Skeletal muscle tissue (tissue), 4 donors: ENCODE measurements around the gene PLCB1. TPM values are rescaled to one million over a fixed set of nuclear protein-coding genes. Genes with fewer than 3 reads are reported as not detected.

ENCODE experiments used
- H3K27ac ChIP-seq: one replicate; pipeline ENCODE4 v1.7.0; 2013; ENCODE audit warnings: mild to moderate bottlenecking, low read depth, low read length, inconsistent platforms
- H3K27me3 ChIP-seq, 3 donors: one replicate each; pipeline ENCODE4 v1.7.0; 2013; ENCODE audit warnings: low read length in 3 of 3; ENCODE audit not compliant: control insufficient read depth in 3 of 3, insufficient read depth in 3 of 3
- H3K36me3 ChIP-seq, 3 donors: one replicate each; pipeline ENCODE4 v1.7.0; 2013; ENCODE audit warnings: low read length in 3 of 3; ENCODE audit not compliant: control insufficient read depth in 3 of 3, insufficient read depth in 3 of 3
- H3K4me1 ChIP-seq, 3 donors: one replicate each; pipeline ENCODE4 v1.7.0; 2013; ENCODE audit warnings: low read length in 3 of 3, mild to moderate bottlenecking in 3 of 3; ENCODE audit not compliant: control insufficient read depth in 3 of 3, insufficient read depth in 3 of 3
- H3K4me3 ChIP-seq, 3 donors: one replicate each; pipeline ENCODE4 v1.7.0; 2013; ENCODE audit warnings: low read length in 3 of 3
- H3K9ac ChIP-seq, 3 donors: one replicate each; pipeline ENCODE4 v1.7.0; 2013; ENCODE audit warnings: low read length in 3 of 3, mild to moderate bottlenecking in 3 of 3, moderate library complexity in 2 of 3, low read depth in 1 of 3
- H3K9me3 ChIP-seq, 3 donors: one replicate each; pipeline ENCODE4 v1.7.0; 2013; ENCODE audit warnings: low read length in 3 of 3; ENCODE audit not compliant: control insufficient read depth in 3 of 3
- total RNA-seq: library from RNA; depleted of rRNA; stranded (reverse); fragments of >200 nt; gene quantifications from one replicate; pipeline ENCODE4 v1.2.3, GENCODE V29; 2014
- donor health status: Osteomylitis.

The PLCB1 gene
- total RNA-seq, 1 donor from 2014 or later, result 13.0 TPM

- H3K27me3 ChIP-seq, result no peaks in the 10 kb centered on the region
- no peak overlapping the region for H3K4me3 ChIP-seq
- no peaks in the 10 kb centered on the region for H3K9me3 ChIP-seq
- H3K36me3 ChIP-seq, result peaks cover 0 to 6% (median 0%) of the 10 kb centered on the region in 3 donors
- H3K4me1 ChIP-seq, result no peaks in the 10 kb centered on the region
- H3K9ac ChIP-seq, result no peak overlapping the region
- no peak overlapping the region for H3K27ac ChIP-seq
Observed at GRCh38 chr20:8726460-8726859, 594.4 kb downstream of the PLCB1 start.

GRCh38 chr20:8735014-8735413 lies 602.9 kb downstream of the PLCB1 start:
- Histone ChIP-seq H3K9ac (no peak overlapping the region), H3K36me3 (peaks cover 0 to 3% (median under 1%) of the 10 kb centered on the region in 3 donors), H3K4me1 (no peaks in the 10 kb centered on the region)

DNA sequence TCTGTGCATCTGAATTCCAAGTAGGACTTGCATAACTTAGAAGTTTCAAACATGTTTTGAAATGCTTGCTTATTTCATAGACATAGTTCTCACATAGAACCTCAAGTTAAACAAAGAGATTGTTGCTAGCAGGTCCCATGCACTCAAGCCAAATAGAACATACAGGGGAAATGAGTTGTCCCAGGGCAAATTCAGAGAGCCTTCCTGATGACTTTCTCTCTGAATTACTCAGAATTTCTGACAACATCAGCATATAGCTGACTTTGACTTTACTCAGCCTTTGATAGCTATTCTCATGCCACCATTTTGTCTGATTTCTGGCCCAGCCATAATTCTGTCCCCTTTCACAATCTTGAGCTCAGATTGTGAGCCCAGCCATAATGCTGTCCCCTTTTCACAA lies 603.6 kb downstream of the PLCB1 start:
- no peaks in the 10 kb centered on the region for H3K4me1 ChIP-seq
- no peaks in the 10 kb centered on the region for H3K27me3 ChIP-seq
- H3K36me3 ChIP-seq, result peaks cover 0 to 6% (median 3%) of the 10 kb centered on the region in 3 donors
- H3K27ac ChIP-seq, result no peak overlapping the region
- H3K9me3 ChIP-seq, result no peaks in the 10 kb centered on the region
- no peak overlapping the region for H3K4me3 ChIP-seq
- no peak overlapping the region for H3K9ac ChIP-seq

More at GRCh38 chr20:8735014-8735413, 602.9 kb downstream of the PLCB1 start:
- H3K9me3 ChIP-seq, result no peaks in the 10 kb centered on the region
- no peak overlapping the region for H3K27ac ChIP-seq
- H3K4me3 ChIP-seq, result no peak overlapping the region
- H3K27me3 ChIP-seq, result no peaks in the 10 kb centered on the region

DNA sequence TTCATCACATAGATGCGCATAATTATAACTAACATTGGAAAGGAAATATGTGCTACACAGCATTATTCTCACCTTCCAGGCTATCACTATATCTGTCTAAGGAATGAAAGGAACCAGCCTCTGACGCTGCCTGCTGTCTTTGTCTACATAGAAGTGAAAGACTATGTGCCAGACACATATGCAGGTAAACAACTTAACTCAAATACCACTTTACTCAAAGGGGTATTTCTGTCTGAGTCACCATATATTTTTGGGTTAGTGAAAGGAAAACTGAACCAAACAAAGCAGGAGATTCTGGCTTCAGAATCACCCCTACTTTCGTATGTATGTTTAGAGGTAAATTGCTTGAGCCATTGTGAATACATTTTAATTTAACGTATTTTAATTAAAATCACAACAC lies 608.2 kb downstream of the PLCB1 start:
- Histone ChIP-seq H3K27me3 (no peaks in the 10 kb centered on the region), H3K27ac (no peak overlapping the region), H3K4me1 (no peaks in the 10 kb centered on the region), H3K9ac (no peak overlapping the region), H3K36me3 (peaks cover 0 to 10% (median 3%) of the 10 kb centered on the region in 3 donors), H3K9me3 (no peaks in the 10 kb centered on the region), H3K4me3 (no peak overlapping the region)

DNA sequence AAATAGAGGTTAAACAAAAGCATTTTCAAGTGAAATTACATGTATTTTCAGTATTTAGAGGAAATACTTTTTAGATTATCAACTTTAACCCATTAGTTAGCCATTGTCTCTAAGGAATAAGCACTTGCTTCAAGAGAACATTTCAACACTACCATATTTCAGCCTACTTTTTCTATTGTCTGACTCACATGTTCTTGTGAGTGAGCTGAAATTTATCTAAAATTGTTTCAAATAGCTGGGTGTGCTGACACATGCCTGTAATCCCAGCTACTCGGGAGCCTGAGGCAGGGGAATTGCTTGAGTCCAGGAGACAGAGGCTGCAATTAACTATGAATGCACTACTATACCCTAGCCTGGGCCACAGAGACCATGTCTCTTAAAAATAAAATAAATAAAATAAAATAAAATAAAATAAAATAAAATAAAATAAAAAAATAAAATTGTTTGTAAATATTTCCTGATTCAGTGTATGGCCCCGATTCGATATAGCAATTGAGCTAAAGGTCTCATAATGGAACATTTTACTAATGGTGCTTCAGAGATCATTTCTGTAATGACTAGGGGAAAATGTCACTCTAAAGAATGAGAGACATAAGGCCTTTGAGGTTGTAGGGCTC lies 612.3 kb downstream of the PLCB1 start:
- no peaks in the 10 kb centered on the region for H3K27me3 ChIP-seq
- no peak overlapping the region for H3K27ac ChIP-seq
- H3K4me1 ChIP-seq, result no peaks in the 10 kb centered on the region
- H3K36me3 ChIP-seq, result peaks cover 0 to 10% (median 3%) of the 10 kb centered on the region in 3 donors
- H3K4me3 ChIP-seq, result no peak overlapping the region
- no peaks in the 10 kb centered on the region for H3K9me3 ChIP-seq
- H3K9ac ChIP-seq, result no peak overlapping the region

GRCh38 chr20:8749101-8749500 lies 617.0 kb downstream of the PLCB1 start:
- no peaks in the 10 kb centered on the region for H3K4me1 ChIP-seq
- H3K36me3 ChIP-seq, result no peaks in the 10 kb centered on the region
- no peak overlapping the region for H3K4me3 ChIP-seq
- H3K27me3 ChIP-seq, result no peaks in the 10 kb centered on the region
- H3K27ac ChIP-seq, result no peak overlapping the region
- H3K9ac ChIP-seq, result no peak overlapping the region
- H3K9me3 ChIP-seq, result no peaks in the 10 kb centered on the region

- no peak overlapping the region for H3K4me3 ChIP-seq
- no peak overlapping the region for H3K27ac ChIP-seq
- no peaks in the 10 kb centered on the region for H3K36me3 ChIP-seq
- no peaks in the 10 kb centered on the region for H3K4me1 ChIP-seq
- H3K27me3 ChIP-seq, result no peaks in the 10 kb centered on the region
- no peaks in the 10 kb centered on the region for H3K9me3 ChIP-seq
- no peak overlapping the region for H3K9ac ChIP-seq
Observed at GRCh38 chr20:8749986-8750385, 617.9 kb downstream of the PLCB1 start.

GRCh38 chr20:8755340-8756118 lies 623.5 kb downstream of the PLCB1 start:
- Histone ChIP-seq H3K4me3 (no peak overlapping the region), H3K4me1 (no peaks in the 10 kb centered on the region), H3K9ac (no peak overlapping the region), H3K27ac (no peak overlapping the region), H3K36me3 (no peaks in the 10 kb centered on the region), H3K27me3 (no peaks in the 10 kb centered on the region), H3K9me3 (no peaks in the 10 kb centered on the region)

DNA sequence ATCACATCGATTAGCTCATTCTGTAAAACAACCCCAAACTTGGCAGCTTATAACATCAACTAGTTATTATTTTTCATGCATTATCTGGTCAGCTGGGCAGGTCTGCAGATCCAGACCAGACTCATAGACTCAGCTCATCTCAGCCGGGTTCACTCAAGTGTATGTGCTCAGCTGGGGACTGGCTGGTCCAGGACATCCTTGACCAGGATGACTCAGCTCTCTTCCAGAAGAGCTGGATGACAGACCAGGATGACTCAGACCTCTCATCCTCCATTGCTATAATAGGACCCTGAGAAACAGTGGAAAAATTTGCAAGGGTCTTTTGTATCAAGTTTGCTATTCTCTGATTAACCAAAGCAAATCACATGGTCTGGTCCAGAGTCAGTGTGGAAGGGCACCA lies 624.3 kb downstream of the PLCB1 start:
- Histone ChIP-seq H3K27me3 (no peaks in the 10 kb centered on the region), H3K9ac (no peak overlapping the region), H3K9me3 (no peaks in the 10 kb centered on the region), H3K27ac (no peak overlapping the region), H3K4me3 (no peak overlapping the region), H3K4me1 (no peaks in the 10 kb centered on the region), H3K36me3 (no peaks in the 10 kb centered on the region)

- Histone ChIP-seq H3K27me3 (no peaks in the 10 kb centered on the region), H3K4me1 (no peaks in the 10 kb centered on the region), H3K36me3 (no peaks in the 10 kb centered on the region), H3K27ac (no peak overlapping the region), H3K9ac (no peak overlapping the region), H3K9me3 (no peaks in the 10 kb centered on the region), H3K4me3 (no peak overlapping the region)
Observed at GRCh38 chr20:8757146-8757545, 625.1 kb downstream of the PLCB1 start.
